Measurements from ENCODE around the gene EXOC7.

DNA sequence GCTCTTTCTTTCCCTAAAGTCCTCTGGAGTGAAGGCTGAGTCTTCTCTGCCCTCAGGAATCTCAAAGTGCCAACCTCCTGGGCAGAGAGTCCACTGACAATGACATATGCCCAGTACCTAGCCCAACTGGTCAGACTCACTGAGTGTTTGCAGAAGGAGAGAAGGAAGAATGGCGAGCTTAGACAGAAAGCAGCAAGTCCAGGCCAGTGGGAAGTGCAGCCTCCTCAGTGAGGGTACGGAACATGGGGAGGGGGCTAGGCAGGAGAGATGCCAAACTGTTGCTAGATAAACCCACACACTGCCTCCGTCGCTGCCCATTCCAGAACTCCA, 678 bp downstream of the EXOC7 start:
- TF ChIP-seq POLR2A (IDR thresholded peaks at IDR 0.05), result no peak
- TF ChIP-seq, protein P1, sequence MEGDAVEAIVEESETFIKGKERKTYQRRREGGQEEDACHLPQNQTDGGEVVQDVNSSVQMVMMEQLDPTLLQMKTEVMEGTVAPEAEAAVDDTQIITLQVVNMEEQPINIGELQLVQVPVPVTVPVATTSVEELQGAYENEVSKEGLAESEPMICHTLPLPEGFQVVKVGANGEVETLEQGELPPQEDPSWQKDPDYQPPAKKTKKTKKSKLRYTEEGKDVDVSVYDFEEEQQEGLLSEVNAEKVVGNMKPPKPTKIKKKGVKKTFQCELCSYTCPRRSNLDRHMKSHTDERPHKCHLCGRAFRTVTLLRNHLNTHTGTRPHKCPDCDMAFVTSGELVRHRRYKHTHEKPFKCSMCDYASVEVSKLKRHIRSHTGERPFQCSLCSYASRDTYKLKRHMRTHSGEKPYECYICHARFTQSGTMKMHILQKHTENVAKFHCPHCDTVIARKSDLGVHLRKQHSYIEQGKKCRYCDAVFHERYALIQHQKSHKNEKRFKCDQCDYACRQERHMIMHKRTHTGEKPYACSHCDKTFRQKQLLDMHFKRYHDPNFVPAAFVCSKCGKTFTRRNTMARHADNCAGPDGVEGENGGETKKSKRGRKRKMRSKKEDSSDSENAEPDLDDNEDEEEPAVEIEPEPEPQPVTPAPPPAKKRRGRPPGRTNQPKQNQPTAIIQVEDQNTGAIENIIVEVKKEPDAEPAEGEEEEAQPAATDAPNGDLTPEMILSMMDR (IDR thresholded peaks at IDR 0.05), result no peak
- TF ChIP-seq EP300 (IDR thresholded peaks at IDR 0.05), result no peak
